Stimulated activated memory B cell treated with anti-CD40 and anti-IgM and Interleukin-4, amounts not matched to agents 10 μg/mL and 1 μg/mL and 100 μg/mL, for 72 hours (primary cell): ENCODE data around the gene MAP3K9.

ENCODE experiments used
- ATAC-seq: fragments of 150-1000 bp; cut with Tn5 transposase; 2 replicates; pipeline ENCODE4 v1.10.0; 2021
- H3K27ac Mint-ChIP-seq: one replicate; pipeline ENCODE4 v1.8.0; 2022; ENCODE audit warnings: mild to moderate bottlenecking, mixed read lengths
- H3K27me3 Mint-ChIP-seq: one replicate; pipeline ENCODE4 v1.8.0; 2022; ENCODE audit warnings: mixed read lengths
- H3K36me3 Mint-ChIP-seq: one replicate; pipeline ENCODE4 v1.8.0; 2022; ENCODE audit warnings: mixed read lengths
- H3K4me1 Mint-ChIP-seq: one replicate; pipeline ENCODE4 v1.8.0; 2022; ENCODE audit warnings: mixed read lengths
- H3K4me3 Mint-ChIP-seq: one replicate; pipeline ENCODE4 v1.8.0; 2022; ENCODE audit warnings: mild to moderate bottlenecking, moderate library complexity, mixed read lengths
- H3K9me3 Mint-ChIP-seq: one replicate; pipeline ENCODE4 v1.8.0; 2022; ENCODE audit warnings: mixed read lengths

MAP3K9 gene

GRCh38 chr14:70685474-70686197 lies 123.7 kb downstream of the MAP3K9 start:
- Mint-ChIP-seq H3K4me3 (no peak overlapping the region), H3K27me3 (no peaks in the 10 kb centered on the region), H3K27ac (no peak overlapping the region), H3K4me1 (no peaks in the 10 kb centered on the region), H3K9me3 (no peaks in the 10 kb centered on the region), H3K36me3 (no peaks in the 10 kb centered on the region)
- no peak for ATAC-seq

GRCh38 chr14:70683983-70684382 lies 125.3 kb downstream of the MAP3K9 start:
- H3K4me3 Mint-ChIP-seq, result no peak overlapping the region
- no peaks in the 10 kb centered on the region for H3K4me1 Mint-ChIP-seq
- no peaks in the 10 kb centered on the region for H3K9me3 Mint-ChIP-seq
- no peaks in the 10 kb centered on the region for H3K27me3 Mint-ChIP-seq
- H3K36me3 Mint-ChIP-seq, result no peaks in the 10 kb centered on the region
- H3K27ac Mint-ChIP-seq, result no peak overlapping the region
- ATAC-seq, result no peak

- ATAC-seq, result no peak
- H3K36me3 Mint-ChIP-seq, result peaks cover 7% of the 10 kb centered on the region
- H3K27ac Mint-ChIP-seq, result no peak overlapping the region
- H3K4me1 Mint-ChIP-seq, result no peaks in the 10 kb centered on the region
- H3K27me3 Mint-ChIP-seq, result no peaks in the 10 kb centered on the region
- no peak overlapping the region for H3K4me3 Mint-ChIP-seq
- no peaks in the 10 kb centered on the region for H3K9me3 Mint-ChIP-seq
Observed at GRCh38 chr14:70680748-70681147, 128.6 kb downstream of the MAP3K9 start.

- Mint-ChIP-seq H3K27ac (no peak overlapping the region), H3K9me3 (no peaks in the 10 kb centered on the region), H3K4me3 (no peak overlapping the region), H3K36me3 (peaks cover 19% of the 10 kb centered on the region), H3K27me3 (no peaks in the 10 kb centered on the region), H3K4me1 (no peaks in the 10 kb centered on the region)
- no peak for ATAC-seq
Observed at GRCh38 chr14:70677341-70677740, 132.0 kb downstream of the MAP3K9 start.
